HG03196 (cell line): ENCODE measurements around the gene C17orf113.

ENCODE experiments used
- ATAC-seq: cut with Tn5 transposase; IDR thresholded peaks from one replicate; pipeline ENCODE4 v1.9.1; 2021; ENCODE audit not compliant: unreplicated experiment

The C17orf113 gene

DNA sequence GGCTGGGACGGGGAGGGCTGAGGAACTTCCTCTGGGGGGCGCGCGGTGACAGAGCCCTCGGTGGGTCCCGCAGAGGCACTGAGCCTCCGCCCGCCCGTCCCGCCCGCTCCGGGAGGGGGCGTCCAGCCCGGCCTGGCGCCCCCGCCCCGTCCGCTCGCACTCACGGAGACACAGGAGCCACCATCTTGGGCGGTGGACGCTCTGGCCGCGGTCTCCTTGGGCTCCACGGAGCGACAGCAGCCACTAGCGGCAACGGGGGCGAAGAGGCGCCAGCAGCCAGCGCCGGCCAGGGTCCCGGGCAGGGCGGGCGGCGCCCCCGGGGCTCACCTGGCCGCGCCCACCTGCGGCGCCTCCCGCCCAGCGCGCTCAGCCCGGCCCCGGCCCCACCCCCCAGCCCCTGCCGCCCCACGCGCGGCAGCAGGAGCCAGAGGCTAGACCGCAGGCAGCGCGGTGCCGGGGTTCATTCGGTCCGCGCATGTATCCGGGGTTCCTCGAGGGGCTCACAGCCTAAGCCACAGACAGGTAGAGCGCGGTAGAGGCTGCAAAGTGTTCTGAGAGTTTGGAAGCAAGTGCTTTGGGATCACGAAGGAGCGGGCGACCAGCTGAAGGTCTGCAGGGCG lies at the start of gene C17orf113:
C17orf113 (minus strand) TSS at position 209 of the 620 bp plus-strand sequence. CDS start 7,225 bp downstream, outside the sequence.
- no peak for ATAC-seq

GRCh38 chr17:42098730-42099399 lies 48.5 kb upstream of the C17orf113 start:
- ATAC-seq: no peak

DNA sequence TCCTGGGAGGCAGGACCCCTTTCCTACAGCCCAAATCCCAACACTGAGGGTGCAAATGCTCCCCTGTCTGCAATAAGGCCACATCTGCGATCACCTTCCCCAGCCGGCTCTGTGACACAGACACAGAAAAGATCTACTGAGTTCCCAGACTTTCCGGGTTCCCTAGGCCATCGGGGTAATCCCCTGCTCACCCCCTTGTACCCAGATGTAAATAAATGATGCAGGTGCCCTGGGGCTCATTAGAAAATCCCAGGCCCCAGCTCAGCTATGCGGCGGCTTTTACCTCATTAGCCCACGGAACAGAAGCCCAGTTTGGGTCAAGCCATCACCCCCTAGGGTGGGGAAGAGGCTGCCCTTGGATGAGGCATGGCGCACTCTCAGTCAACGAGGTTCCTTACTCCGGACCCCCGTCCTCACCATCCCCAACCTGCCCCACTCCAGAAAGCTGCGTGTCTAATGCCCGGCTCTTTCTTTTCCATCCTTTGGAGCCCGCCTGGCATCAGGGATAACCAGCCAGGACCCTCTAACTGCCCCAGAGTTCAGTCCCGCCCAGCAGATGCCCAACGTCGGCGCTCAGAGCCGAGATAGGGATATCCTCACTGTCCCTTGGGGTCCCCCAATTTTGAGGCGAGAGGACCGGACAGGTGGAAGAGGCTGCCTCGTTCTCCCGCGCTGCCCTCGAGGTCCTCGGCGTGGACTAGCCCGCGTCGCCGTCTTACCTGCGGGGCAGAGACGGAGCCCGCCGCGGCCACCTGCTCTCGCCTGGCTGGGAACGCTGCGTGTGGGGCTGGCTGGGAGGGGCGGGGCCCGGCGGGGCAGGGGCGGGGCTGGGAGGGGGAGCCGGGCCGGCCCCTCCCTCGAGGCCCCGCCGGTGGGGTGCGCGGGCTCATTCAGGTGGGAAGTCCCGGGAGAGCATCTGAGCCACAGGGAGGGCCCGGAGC lies 47.6 kb upstream of the C17orf113 start, which contains the start of gene ZNF385C:
ZNF385C (minus strand) TSS at position 783 of the 941 bp plus-strand sequence. CDS start 35,417 bp downstream, outside the sequence.
- ATAC-seq: no peak

GRCh38 chr17:42096360-42097111 lies 46.1 kb upstream of the C17orf113 start:
- no peak for ATAC-seq

- ATAC-seq: no peak
Measured at GRCh38 chr17:42094375-42095069, 44.1 kb upstream of the C17orf113 start.

GRCh38 chr17:42092939-42093338 lies 42.5 kb upstream of the C17orf113 start:
- no peak for ATAC-seq

- ATAC-seq: no peak
Measured at GRCh38 chr17:42090964-42091790, 40.8 kb upstream of the C17orf113 start.

- ATAC-seq: no peak
Measured at GRCh38 chr17:42088736-42089135, 38.3 kb upstream of the C17orf113 start.

GRCh38 chr17:42087736-42088705 lies 37.6 kb upstream of the C17orf113 start:
- ATAC-seq: no peak

GRCh38 chr17:42087042-42087701 lies 36.8 kb upstream of the C17orf113 start:
- ATAC-seq: no peak

GRCh38 chr17:42081516-42082129 lies 31.2 kb upstream of the C17orf113 start:
- ATAC-seq: no peak

GRCh38 chr17:42079541-42079940 lies 29.1 kb upstream of the C17orf113 start:
- ATAC-seq: no peak

- no peak for ATAC-seq
Measured at GRCh38 chr17:42078396-42079043, 28.1 kb upstream of the C17orf113 start.

- ATAC-seq: no peak
Measured at GRCh38 chr17:42077755-42078154, 27.4 kb upstream of the C17orf113 start.

DNA sequence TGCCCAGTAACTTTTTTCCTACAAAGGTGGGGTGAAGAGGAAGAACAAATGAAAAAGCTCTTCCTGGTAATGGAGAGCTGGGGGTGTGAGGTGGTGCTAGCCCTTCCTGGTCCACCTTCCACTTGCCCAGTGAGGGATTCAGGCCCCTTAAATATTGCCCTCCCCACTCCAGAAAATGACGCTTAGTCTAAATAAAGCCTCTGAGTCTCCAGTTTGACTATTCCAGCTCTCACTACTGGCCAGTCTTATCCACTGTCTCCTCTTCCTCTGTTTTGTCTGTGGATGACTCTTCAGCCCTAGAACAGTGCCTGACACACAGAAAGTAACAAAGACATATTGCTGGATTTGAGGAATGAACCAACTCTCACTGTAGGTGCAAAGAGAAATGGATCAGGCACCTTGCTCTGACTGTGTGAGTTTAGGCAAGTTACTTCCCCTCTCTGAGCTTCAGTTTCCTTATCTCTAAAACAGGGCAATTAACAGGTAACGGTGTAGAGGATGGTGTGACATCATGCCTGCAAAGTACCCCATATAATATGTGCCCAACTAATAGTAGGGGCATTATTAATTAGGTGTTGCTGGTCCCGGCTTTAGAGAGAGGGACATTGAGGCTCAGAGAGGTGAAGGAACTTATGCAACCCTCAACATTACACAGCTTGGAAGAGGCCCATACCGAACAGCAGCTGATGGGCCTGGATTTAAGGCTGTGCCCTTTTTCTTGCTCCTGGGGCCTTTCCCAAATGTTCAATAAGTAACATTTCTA lies 26.6 kb upstream of the C17orf113 start:
- ATAC-seq: no peak

DNA sequence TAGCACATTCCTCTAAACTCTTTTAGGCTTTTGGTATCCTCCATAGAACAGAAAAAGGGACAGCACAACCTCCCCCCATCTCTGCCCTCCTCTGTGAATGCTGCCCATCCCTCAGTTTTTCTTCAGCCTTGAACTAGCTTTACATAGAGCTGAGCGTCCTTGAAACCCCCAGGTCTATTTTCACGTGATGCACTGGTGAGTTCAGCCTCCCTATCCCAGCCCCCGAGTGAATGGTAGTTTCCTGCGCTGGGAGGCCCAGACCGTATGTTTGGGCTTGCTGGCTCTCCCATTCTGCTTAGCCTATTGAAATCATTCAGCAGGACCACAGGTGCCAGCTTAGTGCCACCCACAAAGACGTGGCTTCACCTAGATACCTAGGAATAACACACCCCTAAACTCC lies 25.4 kb upstream of the C17orf113 start:
- ATAC-seq: no peak
